Progenitor cell of endocrine pancreas (in vitro differentiated cells): Measurements from ENCODE around the gene SEMA3G. TPM values are rescaled to one million over a fixed set of nuclear protein-coding genes. Genes with fewer than 3 reads are reported as not detected.

Experiments
- DNase-seq: peaks from one replicate; pipeline ENCODE4 v3.0.0; 2021; ENCODE audit warnings: low spot score; ENCODE audit not compliant: unreplicated experiment
- H3K27ac Mint-ChIP-seq: 2 replicates; pipeline ENCODE4 v1.8.0; 2021; ENCODE audit warnings: mild to moderate bottlenecking, moderate library complexity, mixed read lengths
- H3K27me3 Mint-ChIP-seq: 2 replicates; pipeline ENCODE4 v1.8.0; 2021; ENCODE audit warnings: mixed read lengths
- H3K36me3 Mint-ChIP-seq: 2 replicates; pipeline ENCODE4 v1.8.0; 2022; ENCODE audit warnings: mixed read lengths; ENCODE audit not compliant: insufficient read depth
- H3K4me1 Mint-ChIP-seq: 2 replicates; pipeline ENCODE4 v1.8.0; 2021; ENCODE audit warnings: low read depth, mixed read lengths
- H3K4me3 Mint-ChIP-seq: 2 replicates; pipeline ENCODE4 v1.8.0; 2021; ENCODE audit warnings: low read depth, mild to moderate bottlenecking, moderate library complexity, mixed read lengths
- H3K9me3 Mint-ChIP-seq: 2 replicates; pipeline ENCODE4 v1.8.0; 2021; ENCODE audit warnings: low read depth, mixed read lengths
- total RNA-seq: library from RNA; stranded (reverse); gene quantifications from 2 replicates; pipeline ENCODE4 v1.2.1, GENCODE V29; 2021
- TF ChIP-seq, protein P1 (sequence below): fragments of 200-600 bp; sonication (generic); IDR thresholded peaks from one replicate; pipeline ENCODE4 v1.5.0; 2021; ENCODE audit warnings: antibody characterized with exemption, mild to moderate bottlenecking; ENCODE audit not compliant: unreplicated experiment

The SEMA3G gene
- total RNA-seq, 1 donor from 2014 or later, result 0.79 TPM

DNA sequence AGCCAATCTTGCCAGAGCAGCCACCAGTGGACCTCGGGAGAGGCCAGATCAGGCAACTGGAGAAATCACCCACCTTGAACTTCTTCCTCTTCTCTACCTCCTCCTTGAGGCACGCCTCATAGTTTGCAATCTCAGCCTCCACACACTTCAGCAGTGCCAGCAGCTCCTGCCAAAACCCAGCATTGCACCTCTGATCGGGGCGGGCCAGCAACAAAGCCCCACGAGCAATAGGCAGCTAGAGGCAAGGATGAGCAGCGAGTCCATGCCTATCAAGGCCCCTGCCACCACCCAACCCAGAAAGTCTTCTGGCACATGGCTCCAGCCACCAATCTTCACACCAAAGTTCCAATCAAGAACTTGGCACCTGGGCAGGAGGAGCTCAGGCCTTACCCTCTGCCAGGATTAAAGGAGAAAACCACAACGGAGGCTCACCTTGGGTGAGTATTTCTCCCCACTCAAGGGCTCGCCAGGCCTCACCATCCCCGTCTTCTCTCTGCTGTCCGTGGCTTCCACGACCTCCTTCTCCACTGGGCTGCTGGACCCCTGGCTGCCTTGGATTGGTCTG lies 42.1 kb downstream of the SEMA3G start:
- peaks cover 7% of the 10 kb centered on the region for H3K36me3 Mint-ChIP-seq
- H3K27ac Mint-ChIP-seq, result no peak overlapping the region
- no peaks in the 10 kb centered on the region for H3K9me3 Mint-ChIP-seq
- H3K4me1 Mint-ChIP-seq, result no peaks in the 10 kb centered on the region
- H3K4me3 Mint-ChIP-seq, result no peak overlapping the region
- TF ChIP-seq, protein P1, sequence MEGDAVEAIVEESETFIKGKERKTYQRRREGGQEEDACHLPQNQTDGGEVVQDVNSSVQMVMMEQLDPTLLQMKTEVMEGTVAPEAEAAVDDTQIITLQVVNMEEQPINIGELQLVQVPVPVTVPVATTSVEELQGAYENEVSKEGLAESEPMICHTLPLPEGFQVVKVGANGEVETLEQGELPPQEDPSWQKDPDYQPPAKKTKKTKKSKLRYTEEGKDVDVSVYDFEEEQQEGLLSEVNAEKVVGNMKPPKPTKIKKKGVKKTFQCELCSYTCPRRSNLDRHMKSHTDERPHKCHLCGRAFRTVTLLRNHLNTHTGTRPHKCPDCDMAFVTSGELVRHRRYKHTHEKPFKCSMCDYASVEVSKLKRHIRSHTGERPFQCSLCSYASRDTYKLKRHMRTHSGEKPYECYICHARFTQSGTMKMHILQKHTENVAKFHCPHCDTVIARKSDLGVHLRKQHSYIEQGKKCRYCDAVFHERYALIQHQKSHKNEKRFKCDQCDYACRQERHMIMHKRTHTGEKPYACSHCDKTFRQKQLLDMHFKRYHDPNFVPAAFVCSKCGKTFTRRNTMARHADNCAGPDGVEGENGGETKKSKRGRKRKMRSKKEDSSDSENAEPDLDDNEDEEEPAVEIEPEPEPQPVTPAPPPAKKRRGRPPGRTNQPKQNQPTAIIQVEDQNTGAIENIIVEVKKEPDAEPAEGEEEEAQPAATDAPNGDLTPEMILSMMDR, result no peak
- DNase-seq, result no peak
- H3K27me3 Mint-ChIP-seq, result no peaks in the 10 kb centered on the region

DNA sequence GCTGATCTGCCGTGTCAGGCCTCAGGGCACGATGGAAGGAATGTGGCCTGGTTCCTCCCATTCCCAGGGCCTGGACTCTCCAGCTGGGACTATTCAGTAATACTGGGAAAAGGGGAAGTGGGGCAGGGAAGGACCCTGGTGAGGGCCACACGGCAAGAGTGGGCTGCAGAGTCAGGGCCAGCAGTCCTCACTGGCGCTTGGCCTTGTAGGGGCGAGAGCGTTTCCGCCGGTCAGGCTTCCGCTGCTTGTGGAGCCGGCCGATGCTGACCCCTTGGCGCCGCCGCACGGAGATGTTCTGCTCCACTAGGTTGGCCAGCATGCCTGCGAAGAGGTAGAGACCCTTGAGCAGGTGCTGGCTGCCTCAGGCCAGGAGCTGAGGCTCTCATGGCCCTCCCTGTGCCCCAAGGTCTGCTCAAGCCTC lies 42.8 kb downstream of the SEMA3G start:
- no peak overlapping the region for H3K4me3 Mint-ChIP-seq
- peaks cover 7% of the 10 kb centered on the region for H3K36me3 Mint-ChIP-seq
- no peaks in the 10 kb centered on the region for H3K9me3 Mint-ChIP-seq
- no peak overlapping the region for H3K27ac Mint-ChIP-seq
- H3K4me1 Mint-ChIP-seq, result no peaks in the 10 kb centered on the region
- H3K27me3 Mint-ChIP-seq, result no peaks in the 10 kb centered on the region
- TF ChIP-seq, protein P1, result no peak
- no peak for DNase-seq

DNA sequence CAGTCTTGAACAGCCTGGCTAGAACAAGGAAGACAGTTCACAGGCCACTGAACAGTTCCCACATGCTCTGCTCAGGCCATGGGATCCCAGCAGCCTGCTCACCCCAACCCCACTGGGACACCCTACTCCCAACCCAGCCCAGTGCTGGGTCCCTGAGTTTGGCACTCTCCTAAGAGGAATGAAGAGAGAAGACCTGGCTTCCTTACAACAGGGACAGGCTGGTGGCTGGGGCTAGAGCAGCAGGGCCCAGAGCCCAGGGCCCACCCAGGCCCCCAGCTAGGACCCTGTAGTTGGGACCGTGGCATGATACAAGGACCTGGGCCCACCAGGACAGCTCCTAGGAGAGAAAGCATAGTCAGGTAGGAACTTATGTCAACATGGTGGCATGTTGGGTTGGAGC lies 43.4 kb downstream of the SEMA3G start:
- DNase-seq, result no peak
- Mint-ChIP-seq H3K36me3 (peaks cover 7% of the 10 kb centered on the region), H3K27ac (no peak overlapping the region), H3K27me3 (no peaks in the 10 kb centered on the region), H3K4me1 (no peaks in the 10 kb centered on the region), H3K4me3 (no peak overlapping the region), H3K9me3 (no peaks in the 10 kb centered on the region)
- TF ChIP-seq, protein P1, result no peak

DNA sequence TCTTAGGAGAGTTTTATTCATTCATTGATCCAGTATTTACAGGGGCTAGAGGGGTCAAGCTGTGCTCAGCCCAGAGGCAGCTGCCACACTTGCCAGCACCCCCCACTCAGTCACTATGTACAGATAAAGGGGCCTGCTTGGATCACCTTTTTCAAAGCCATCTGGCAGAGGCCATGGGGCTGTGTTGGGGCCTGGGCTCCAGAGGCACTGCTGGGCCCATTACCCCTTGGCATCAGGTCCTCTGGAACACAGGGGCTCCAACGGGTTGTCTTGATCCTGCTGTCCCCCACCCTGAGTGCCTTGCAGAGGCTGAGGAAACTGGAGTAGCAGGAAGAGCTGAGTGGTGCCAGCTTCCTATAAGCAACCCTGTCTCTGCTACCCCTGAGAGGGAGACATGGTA lies 43.9 kb downstream of the SEMA3G start:
- TF ChIP-seq, protein P1, result no peak
- no peak for DNase-seq
- H3K36me3 Mint-ChIP-seq, result peaks cover 7% of the 10 kb centered on the region

DNA sequence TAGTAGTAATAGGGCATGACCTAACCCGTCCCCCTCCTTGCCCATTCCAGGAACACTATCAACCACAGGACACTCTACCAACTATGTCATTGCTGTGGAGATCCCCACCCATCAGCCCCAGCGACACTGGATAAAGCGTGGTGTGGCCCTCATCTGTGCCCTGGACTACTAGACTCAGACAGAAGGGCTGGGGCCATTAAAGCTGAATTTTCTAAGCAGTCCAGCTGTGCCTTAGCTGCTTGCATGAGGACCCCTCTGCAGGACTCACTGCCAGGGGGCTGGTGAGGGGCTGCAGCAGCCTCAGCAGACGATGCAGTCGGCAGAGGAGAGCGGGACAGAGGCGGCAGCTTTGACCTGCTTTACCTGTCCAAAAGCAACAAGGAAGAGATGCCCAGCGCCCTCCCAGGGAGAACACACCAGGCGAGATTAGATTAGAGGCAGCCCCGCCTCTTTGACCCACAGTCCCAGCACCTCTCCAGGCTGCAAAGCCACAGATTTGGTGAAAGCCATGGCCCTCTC lies 44.6 kb downstream of the SEMA3G start:
- Mint-ChIP-seq H3K36me3 (peaks cover 6% of the 10 kb centered on the region), H3K9me3 (no peaks in the 10 kb centered on the region), H3K27me3 (no peaks in the 10 kb centered on the region), H3K4me3 (no peak overlapping the region), H3K27ac (no peak overlapping the region), H3K4me1 (no peaks in the 10 kb centered on the region)
- TF ChIP-seq, protein P1, result no peak
- no peak for DNase-seq

More for the DNA sequence above, 43.9 kb downstream of the SEMA3G start:
- H3K4me1 Mint-ChIP-seq, result no peaks in the 10 kb centered on the region
- peak overlapping the region; percentile 81 for H3K27ac Mint-ChIP-seq
- H3K9me3 Mint-ChIP-seq, result no peaks in the 10 kb centered on the region
- no peaks in the 10 kb centered on the region for H3K27me3 Mint-ChIP-seq
- H3K4me3 Mint-ChIP-seq, result no peak overlapping the region
